SK-N-SH (cell line): Measurements from ENCODE around the gene CHD1.

ENCODE experiments used
- ELF1 ChIP-seq: IDR thresholded peaks from 2 replicates; pipeline ENCODE4 v1.4.0; 2012
- EZH2phosphoT487 ChIP-seq: fragments of 200-600 bp; sonication (generic); IDR thresholded peaks from 2 replicates; pipeline ENCODE4 v1.6.1; 2017; ENCODE audit warnings: low read depth, mixed run types, mild to moderate bottlenecking, antibody characterized with exemption, moderate library complexity, borderline replicate concordance
- PBX3 ChIP-seq: IDR thresholded peaks from 2 replicates; pipeline ENCODE4; 2012
- RXRA ChIP-seq: IDR thresholded peaks from 2 replicates; pipeline ENCODE4 v1.4.0; 2012; ENCODE audit warnings: low read depth, mild to moderate bottlenecking, borderline replicate concordance
- SIN3A ChIP-seq: IDR thresholded peaks from 2 replicates; pipeline ENCODE4 v1.6.1; 2012; ENCODE audit warnings: low read depth, mild to moderate bottlenecking, low read length, moderate library complexity, borderline replicate concordance
- TCF12 ChIP-seq: IDR thresholded peaks from 2 replicates; pipeline ENCODE4 v1.4.0; 2012
- YY1 ChIP-seq: IDR thresholded peaks from 2 replicates; pipeline ENCODE4 v1.4.0; 2012; ENCODE audit warnings: low read depth, mild to moderate bottlenecking
- TF ChIP-seq, protein P1 (sequence below): fragments of 200-600 bp; sonication (generic); IDR thresholded peaks from 2 replicates; pipeline ENCODE4 v1.6.1; 2017; ENCODE audit warnings: antibody characterized with exemption, mild to moderate bottlenecking, moderate library complexity
- TF ChIP-seq, protein P2 (sequence below): IDR thresholded peaks from 2 replicates; pipeline ENCODE4 v1.6.1; 2012; ENCODE audit warnings: mild to moderate bottlenecking, low read depth, low read length, moderate library complexity
- TF ChIP-seq, protein P3 (sequence below): fragments of 150-350 bp; IDR thresholded peaks from 2 replicates; pipeline ENCODE4 v1.6.1; 2017; ENCODE audit warnings: antibody characterized with exemption, low read length, low read depth, borderline replicate concordance

DNA sequence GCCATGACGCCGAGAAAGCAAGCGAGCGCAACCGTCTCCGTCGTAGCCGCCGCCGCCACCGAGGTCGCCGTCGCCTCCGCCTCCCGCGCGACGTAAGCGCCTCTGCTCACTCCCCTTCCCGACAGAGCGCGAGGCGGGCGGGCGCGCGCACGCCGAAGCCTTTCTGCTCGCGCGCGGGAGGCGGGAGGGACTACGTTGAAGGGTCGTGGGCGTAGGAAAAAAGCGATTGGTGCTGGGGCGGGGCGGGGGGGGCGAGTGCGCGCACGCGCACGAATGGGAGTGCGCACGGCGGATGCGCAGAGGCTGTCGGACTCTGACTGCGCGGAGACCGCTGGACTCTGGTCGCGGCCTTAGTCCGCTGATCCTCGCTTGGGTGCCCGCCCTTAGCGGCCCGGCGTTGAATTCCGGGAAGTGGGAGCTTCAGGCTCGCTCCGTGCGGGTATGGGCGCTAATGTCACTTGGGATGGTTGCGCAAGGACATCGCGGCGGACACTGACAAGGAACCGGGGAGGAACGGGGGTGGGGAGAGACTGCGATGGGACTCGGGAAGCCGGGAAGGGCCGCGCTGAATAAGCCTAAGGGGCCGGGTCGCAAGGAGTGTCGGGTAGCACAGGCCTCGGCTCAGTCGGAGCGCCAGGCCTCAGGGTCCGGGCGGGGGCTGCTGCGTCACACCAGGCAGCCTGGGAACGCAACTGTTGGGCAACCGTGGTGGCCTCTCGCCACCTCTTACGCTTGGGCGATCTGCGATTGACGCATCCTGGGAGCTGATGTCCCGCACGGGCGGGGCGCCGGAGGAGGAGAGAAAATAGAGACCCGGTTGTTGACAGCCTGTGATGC is at the start of gene CHD1:
- TF ChIP-seq, protein P1, sequence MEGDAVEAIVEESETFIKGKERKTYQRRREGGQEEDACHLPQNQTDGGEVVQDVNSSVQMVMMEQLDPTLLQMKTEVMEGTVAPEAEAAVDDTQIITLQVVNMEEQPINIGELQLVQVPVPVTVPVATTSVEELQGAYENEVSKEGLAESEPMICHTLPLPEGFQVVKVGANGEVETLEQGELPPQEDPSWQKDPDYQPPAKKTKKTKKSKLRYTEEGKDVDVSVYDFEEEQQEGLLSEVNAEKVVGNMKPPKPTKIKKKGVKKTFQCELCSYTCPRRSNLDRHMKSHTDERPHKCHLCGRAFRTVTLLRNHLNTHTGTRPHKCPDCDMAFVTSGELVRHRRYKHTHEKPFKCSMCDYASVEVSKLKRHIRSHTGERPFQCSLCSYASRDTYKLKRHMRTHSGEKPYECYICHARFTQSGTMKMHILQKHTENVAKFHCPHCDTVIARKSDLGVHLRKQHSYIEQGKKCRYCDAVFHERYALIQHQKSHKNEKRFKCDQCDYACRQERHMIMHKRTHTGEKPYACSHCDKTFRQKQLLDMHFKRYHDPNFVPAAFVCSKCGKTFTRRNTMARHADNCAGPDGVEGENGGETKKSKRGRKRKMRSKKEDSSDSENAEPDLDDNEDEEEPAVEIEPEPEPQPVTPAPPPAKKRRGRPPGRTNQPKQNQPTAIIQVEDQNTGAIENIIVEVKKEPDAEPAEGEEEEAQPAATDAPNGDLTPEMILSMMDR: no peak
- TF ChIP-seq ELF1: no peak
- TF ChIP-seq RXRA: no peak
- TF ChIP-seq, protein P2, sequence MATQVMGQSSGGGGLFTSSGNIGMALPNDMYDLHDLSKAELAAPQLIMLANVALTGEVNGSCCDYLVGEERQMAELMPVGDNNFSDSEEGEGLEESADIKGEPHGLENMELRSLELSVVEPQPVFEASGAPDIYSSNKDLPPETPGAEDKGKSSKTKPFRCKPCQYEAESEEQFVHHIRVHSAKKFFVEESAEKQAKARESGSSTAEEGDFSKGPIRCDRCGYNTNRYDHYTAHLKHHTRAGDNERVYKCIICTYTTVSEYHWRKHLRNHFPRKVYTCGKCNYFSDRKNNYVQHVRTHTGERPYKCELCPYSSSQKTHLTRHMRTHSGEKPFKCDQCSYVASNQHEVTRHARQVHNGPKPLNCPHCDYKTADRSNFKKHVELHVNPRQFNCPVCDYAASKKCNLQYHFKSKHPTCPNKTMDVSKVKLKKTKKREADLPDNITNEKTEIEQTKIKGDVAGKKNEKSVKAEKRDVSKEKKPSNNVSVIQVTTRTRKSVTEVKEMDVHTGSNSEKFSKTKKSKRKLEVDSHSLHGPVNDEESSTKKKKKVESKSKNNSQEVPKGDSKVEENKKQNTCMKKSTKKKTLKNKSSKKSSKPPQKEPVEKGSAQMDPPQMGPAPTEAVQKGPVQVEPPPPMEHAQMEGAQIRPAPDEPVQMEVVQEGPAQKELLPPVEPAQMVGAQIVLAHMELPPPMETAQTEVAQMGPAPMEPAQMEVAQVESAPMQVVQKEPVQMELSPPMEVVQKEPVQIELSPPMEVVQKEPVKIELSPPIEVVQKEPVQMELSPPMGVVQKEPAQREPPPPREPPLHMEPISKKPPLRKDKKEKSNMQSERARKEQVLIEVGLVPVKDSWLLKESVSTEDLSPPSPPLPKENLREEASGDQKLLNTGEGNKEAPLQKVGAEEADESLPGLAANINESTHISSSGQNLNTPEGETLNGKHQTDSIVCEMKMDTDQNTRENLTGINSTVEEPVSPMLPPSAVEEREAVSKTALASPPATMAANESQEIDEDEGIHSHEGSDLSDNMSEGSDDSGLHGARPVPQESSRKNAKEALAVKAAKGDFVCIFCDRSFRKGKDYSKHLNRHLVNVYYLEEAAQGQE: 0 out of 2 replicates have a peak, but pooled peaks have one; percentile 31
- TF ChIP-seq, protein P3, sequence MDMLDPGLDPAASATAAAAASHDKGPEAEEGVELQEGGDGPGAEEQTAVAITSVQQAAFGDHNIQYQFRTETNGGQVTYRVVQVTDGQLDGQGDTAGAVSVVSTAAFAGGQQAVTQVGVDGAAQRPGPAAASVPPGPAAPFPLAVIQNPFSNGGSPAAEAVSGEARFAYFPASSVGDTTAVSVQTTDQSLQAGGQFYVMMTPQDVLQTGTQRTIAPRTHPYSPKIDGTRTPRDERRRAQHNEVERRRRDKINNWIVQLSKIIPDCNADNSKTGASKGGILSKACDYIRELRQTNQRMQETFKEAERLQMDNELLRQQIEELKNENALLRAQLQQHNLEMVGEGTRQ: no peak
- TF ChIP-seq SIN3A: 0 out of 2 replicates have a peak, but pooled peaks have one; percentile 66
- peak; percentile 84 for TF ChIP-seq YY1
- no peak for TF ChIP-seq EZH2phosphoT487
- TF ChIP-seq TCF12: no peak
- TF ChIP-seq PBX3: peak; percentile 92
